SK-N-SH (cell line): ENCODE data around the gene CDC42BPG. TPM values are rescaled to one million over a fixed set of nuclear protein-coding genes. Genes with fewer than 3 reads are reported as not detected.

ENCODE experiments used
- CTCF ChIA-PET: fragments of 300-600, 350-600 bp; formaldehyde crosslinking; extraction: SDS; loops from one replicate; lab custom pipeline; 2021; lab: Yijun Ruan, JAX
- POLR2A ChIA-PET: fragments of 350-600 bp; sonication (Branson Sonifier 250); formaldehyde crosslinking; extraction: SDS; loops from one replicate; lab custom pipeline; 2020; ENCODE audit warnings: antibody characterized with exemption, inconsistent platforms; lab: Yijun Ruan, JAX
- DNase-seq: peaks from one replicate; pipeline ENCODE4 v3.0.0; 2012
- H2AFZ ChIP-seq: fragments of 200-600 bp; sonication (generic); 2 replicates; pipeline ENCODE4 v1.8.1; 2016; ENCODE audit warnings: antibody characterized with exemption, mild to moderate bottlenecking, low read depth
- H3F3A ChIP-seq: fragments of 200-600 bp; sonication (generic); replicated peaks from 2 replicates; pipeline ENCODE3; 2016; ENCODE audit warnings: antibody characterized with exemption, mild to moderate bottlenecking; ENCODE audit not compliant: insufficient read depth
- H3K27ac ChIP-seq, 2 experiments: fragments of 200-500 bp in 1 of 2; fragments of 200-600 bp in 1 of 2; sonication (Bioruptor generic) in 1 of 2; sonication (generic), shearing (Covaris generic) in 1 of 2; 2 replicates each; pipeline versions ENCODE4 v1.5.1 to v1.6.1; 2014 to 2016; ENCODE audit warnings: low read depth in 2 of 2, inconsistent platforms in 1 of 2, low read length in 1 of 2, mild to moderate bottlenecking in 1 of 2, mixed read lengths in 1 of 2
- H3K27me3 ChIP-seq: fragments of 200-600 bp; sonication (generic), shearing (Covaris generic); 2 replicates; pipeline ENCODE4 v1.6.1; 2016; ENCODE audit warnings: mixed run types; ENCODE audit not compliant: insufficient read depth
- H3K36me3 ChIP-seq, 2 experiments: fragments of 200-500 bp in 1 of 2; fragments of 200-600 bp in 1 of 2; sonication (Bioruptor generic) in 1 of 2; sonication (generic) in 1 of 2; replicated peaks in 1 of 2; 2 replicates each; pipeline versions ENCODE3 to v1.5.1; 2014 to 2016; ENCODE audit warnings: low read length in 1 of 2, mild to moderate bottlenecking in 1 of 2; ENCODE audit not compliant: insufficient read depth in 2 of 2, control insufficient read depth in 1 of 2
- H3K4me1 ChIP-seq, 2 experiments: fragments of 200-500 bp in 1 of 2; fragments of 200-600 bp in 1 of 2; sonication (Bioruptor generic) in 1 of 2; sonication (generic), shearing (Covaris generic) in 1 of 2; 2 replicates each; pipeline versions ENCODE4 v1.5.1 to v1.6.1; 2014 to 2016; ENCODE audit warnings: low read depth in 1 of 2, low read length in 1 of 2, mixed run types in 1 of 2; ENCODE audit not compliant: insufficient read depth in 2 of 2, control insufficient read depth in 1 of 2
- H3K4me2 ChIP-seq: fragments of 200-600 bp; sonication (generic), shearing (Covaris generic); 2 replicates; pipeline ENCODE4 v1.6.1; 2017; ENCODE audit warnings: mixed run types
- H3K4me3 ChIP-seq, 2 experiments: fragments of 200-500 bp in 1 of 2; fragments of 200-600 bp in 1 of 2; sonication (Bioruptor generic) in 1 of 2; sonication (generic), shearing (Covaris generic) in 1 of 2; 2 replicates each; pipeline versions ENCODE4 v1.5.1 to v1.8.1; 2014 to 2016; ENCODE audit warnings: low read depth in 2 of 2, inconsistent platforms in 1 of 2, low read length in 1 of 2, mild to moderate bottlenecking in 1 of 2, mixed read lengths in 1 of 2, moderate library complexity in 1 of 2
- H3K79me2 ChIP-seq: fragments of 200-600 bp; sonication (generic); 2 replicates; pipeline ENCODE4 v1.8.1; 2017; ENCODE audit warnings: mild to moderate bottlenecking; ENCODE audit not compliant: insufficient read depth
- H3K9ac ChIP-seq: fragments of 200-600 bp; sonication (generic); 2 replicates; pipeline ENCODE4 v1.6.1; 2017; ENCODE audit warnings: mixed run types
- H3K9me2 ChIP-seq: fragments of 200-600 bp; sonication (generic); 2 replicates; pipeline ENCODE4 v1.6.1; 2017; ENCODE audit warnings: mixed run types
- H3K9me3 ChIP-seq: fragments of 200-600 bp; sonication (generic); 2 replicates; pipeline ENCODE4 v1.6.1; 2017; ENCODE audit warnings: mixed run types, mild to moderate bottlenecking, moderate library complexity
- H4K20me1 ChIP-seq: fragments of 200-600 bp; sonication (generic); 2 replicates; pipeline ENCODE4 v1.6.1; 2017; ENCODE audit warnings: mild to moderate bottlenecking, mixed run types; ENCODE audit not compliant: insufficient read depth
- CHD2 ChIP-seq: fragments of 150-350 bp; IDR thresholded peaks from 2 replicates; pipeline ENCODE4 v1.6.1; 2018; ENCODE audit warnings: low read length; ENCODE audit not compliant: partially characterized antibody
- CTCF ChIP-seq: fragments of 200-600 bp; sonication (generic); IDR thresholded peaks from 2 replicates; pipeline ENCODE4 v1.6.1; 2017; ENCODE audit warnings: antibody characterized with exemption, mild to moderate bottlenecking, moderate library complexity
- ELF1 ChIP-seq: IDR thresholded peaks from 2 replicates; pipeline ENCODE4 v1.4.0; 2012
- EP300 ChIP-seq, 2 experiments: IDR thresholded peaks; 2 replicates each; pipeline versions ENCODE4 v1.4.0 to v1.6.1; 2012; ENCODE audit warnings: borderline replicate concordance in 1 of 2, low read depth in 1 of 2, low read length in 1 of 2
- EZH2phosphoT487 ChIP-seq: fragments of 200-600 bp; sonication (generic); IDR thresholded peaks from 2 replicates; pipeline ENCODE4 v1.6.1; 2017; ENCODE audit warnings: low read depth, mixed run types, mild to moderate bottlenecking, antibody characterized with exemption, moderate library complexity, borderline replicate concordance
- FOXJ3 ChIP-seq: sonication (generic); formaldehyde crosslinking; IDR thresholded peaks from 2 replicates; pipeline ENCODE4 v1.5.1; 2020; ENCODE audit warnings: mild to moderate bottlenecking, missing genetic modification reagents
- FOXM1 ChIP-seq: IDR thresholded peaks from 2 replicates; pipeline ENCODE4 v1.4.0; 2012; ENCODE audit warnings: low read depth, mild to moderate bottlenecking
- GABPA ChIP-seq: IDR thresholded peaks from 2 replicates; pipeline ENCODE4 v1.4.0; 2012; ENCODE audit warnings: low read depth, mild to moderate bottlenecking
- GATA2 ChIP-seq: sonication (generic); formaldehyde crosslinking; IDR thresholded peaks from 2 replicates; pipeline ENCODE4 v1.5.0; 2020; ENCODE audit warnings: mild to moderate bottlenecking, missing genetic modification reagents
- MEF2A ChIP-seq: IDR thresholded peaks from 2 replicates; pipeline ENCODE4 v1.4.0; 2012; ENCODE audit warnings: low read depth, borderline replicate concordance
- NFIC ChIP-seq: IDR thresholded peaks from 2 replicates; pipeline ENCODE4 v1.4.0; 2012; ENCODE audit warnings: borderline replicate concordance
- NRF1 ChIP-seq: IDR thresholded peaks from 2 replicates; pipeline ENCODE4 v1.6.1; 2012; ENCODE audit warnings: low read depth, mild to moderate bottlenecking, low read length
- POLR2AphosphoS5 ChIP-seq: IDR thresholded peaks from 2 replicates; pipeline ENCODE4 v1.6.1; 2012; ENCODE audit warnings: low read depth, low read length
- RCOR1 ChIP-seq: fragments of 150-350 bp; IDR thresholded peaks from 2 replicates; pipeline ENCODE4 v1.6.1; 2017; ENCODE audit warnings: antibody characterized with exemption, low read length
- RFX5 ChIP-seq: IDR thresholded peaks from 2 replicates; pipeline ENCODE4 v1.6.1; 2012; ENCODE audit warnings: mild to moderate bottlenecking, improper control_type of control experiment, low read length
- SMC3 ChIP-seq: IDR thresholded peaks from 2 replicates; pipeline ENCODE4 v1.6.1; 2012; ENCODE audit warnings: low read depth, low read length, improper control_type of control experiment
- USF1 ChIP-seq: IDR thresholded peaks from 2 replicates; pipeline ENCODE4 v1.4.0; 2012; ENCODE audit warnings: low read depth, borderline replicate concordance
- YY1 ChIP-seq: IDR thresholded peaks from 2 replicates; pipeline ENCODE4 v1.4.0; 2012; ENCODE audit warnings: low read depth, mild to moderate bottlenecking
- WGBS: methylation state at CpG from one replicate; pipeline ENCODE4 v1.1.6; 2017; ENCODE audit warnings: low lambda C conversion rate; 5-methylcytosine and 5-hydroxymethylcytosine counted together
- polyA plus RNA-seq, 3 experiments: library from polyadenylated mRNA; depleted of rRNA; stranded (reverse); fragments of >200 nt; gene quantifications; 2 replicates each; pipeline ENCODE4 v1.2.3, GENCODE V29; 2012
- TF ChIP-seq, protein P1 (sequence below): fragments of 150-350 bp; IDR thresholded peaks from 2 replicates; pipeline ENCODE4 v1.6.1; 2017; ENCODE audit warnings: antibody characterized with exemption, low read length, low read depth, borderline replicate concordance
- TF ChIP-seq, protein P2 (sequence below): IDR thresholded peaks from 2 replicates; pipeline ENCODE4 v1.6.1; 2012; ENCODE audit warnings: mild to moderate bottlenecking, low read depth, low read length, moderate library complexity

Gene CDC42BPG, protein sequence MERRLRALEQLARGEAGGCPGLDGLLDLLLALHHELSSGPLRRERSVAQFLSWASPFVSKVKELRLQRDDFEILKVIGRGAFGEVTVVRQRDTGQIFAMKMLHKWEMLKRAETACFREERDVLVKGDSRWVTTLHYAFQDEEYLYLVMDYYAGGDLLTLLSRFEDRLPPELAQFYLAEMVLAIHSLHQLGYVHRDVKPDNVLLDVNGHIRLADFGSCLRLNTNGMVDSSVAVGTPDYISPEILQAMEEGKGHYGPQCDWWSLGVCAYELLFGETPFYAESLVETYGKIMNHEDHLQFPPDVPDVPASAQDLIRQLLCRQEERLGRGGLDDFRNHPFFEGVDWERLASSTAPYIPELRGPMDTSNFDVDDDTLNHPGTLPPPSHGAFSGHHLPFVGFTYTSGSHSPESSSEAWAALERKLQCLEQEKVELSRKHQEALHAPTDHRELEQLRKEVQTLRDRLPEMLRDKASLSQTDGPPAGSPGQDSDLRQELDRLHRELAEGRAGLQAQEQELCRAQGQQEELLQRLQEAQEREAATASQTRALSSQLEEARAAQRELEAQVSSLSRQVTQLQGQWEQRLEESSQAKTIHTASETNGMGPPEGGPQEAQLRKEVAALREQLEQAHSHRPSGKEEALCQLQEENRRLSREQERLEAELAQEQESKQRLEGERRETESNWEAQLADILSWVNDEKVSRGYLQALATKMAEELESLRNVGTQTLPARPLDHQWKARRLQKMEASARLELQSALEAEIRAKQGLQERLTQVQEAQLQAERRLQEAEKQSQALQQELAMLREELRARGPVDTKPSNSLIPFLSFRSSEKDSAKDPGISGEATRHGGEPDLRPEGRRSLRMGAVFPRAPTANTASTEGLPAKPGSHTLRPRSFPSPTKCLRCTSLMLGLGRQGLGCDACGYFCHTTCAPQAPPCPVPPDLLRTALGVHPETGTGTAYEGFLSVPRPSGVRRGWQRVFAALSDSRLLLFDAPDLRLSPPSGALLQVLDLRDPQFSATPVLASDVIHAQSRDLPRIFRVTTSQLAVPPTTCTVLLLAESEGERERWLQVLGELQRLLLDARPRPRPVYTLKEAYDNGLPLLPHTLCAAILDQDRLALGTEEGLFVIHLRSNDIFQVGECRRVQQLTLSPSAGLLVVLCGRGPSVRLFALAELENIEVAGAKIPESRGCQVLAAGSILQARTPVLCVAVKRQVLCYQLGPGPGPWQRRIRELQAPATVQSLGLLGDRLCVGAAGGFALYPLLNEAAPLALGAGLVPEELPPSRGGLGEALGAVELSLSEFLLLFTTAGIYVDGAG (N-terminal part only)
- polyA plus RNA-seq (2012; rRNA removed), result 0.33 and 0.42 TPM in 2 replicates
- 0.15 and 0.25 TPM in 2 replicates for polyA plus RNA-seq (2012; cell fraction: cytosol; rRNA removed)
- 1.00 and 1.3 TPM in 2 replicates for polyA plus RNA-seq (2012; cell fraction: nucleus; rRNA removed)

DNA sequence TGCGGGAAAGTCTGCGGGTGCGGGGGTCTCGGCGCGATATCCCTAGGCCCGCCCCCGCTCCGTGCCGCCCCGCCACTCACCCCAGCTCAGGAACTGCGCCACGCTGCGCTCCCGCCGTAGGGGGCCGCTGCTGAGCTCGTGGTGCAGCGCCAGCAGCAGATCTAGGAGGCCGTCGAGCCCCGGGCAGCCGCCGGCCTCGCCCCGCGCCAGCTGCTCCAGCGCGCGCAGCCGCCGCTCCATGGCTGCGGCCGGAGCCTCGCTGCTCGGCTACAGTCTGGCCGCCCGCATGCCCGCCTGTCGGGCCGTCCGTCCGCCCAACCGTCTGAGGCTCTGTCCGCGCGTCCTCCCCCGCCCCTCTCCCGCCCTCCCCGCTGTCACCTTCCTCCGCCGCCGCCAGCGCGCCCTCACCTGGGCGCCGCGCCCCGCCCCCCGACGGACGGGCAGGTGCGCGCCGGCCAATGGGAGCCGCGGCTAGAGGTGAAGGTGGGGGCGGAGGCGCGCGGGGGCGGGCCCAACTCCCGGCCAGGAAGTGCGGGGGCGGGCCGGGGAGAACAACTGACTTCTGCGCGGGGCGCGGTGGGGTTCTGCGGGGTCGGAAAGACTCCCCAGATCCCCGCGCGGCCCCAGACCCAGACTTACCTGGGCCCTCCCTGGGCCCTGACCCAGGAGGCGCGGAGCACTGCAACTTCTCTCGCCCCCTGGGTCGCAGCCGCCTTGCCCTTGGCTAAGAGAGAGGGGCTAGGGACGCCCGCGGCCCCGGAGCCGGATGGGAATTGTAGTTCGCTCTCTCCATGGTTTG, at the start of gene CDC42BPG:
Gene CDC42BPG (minus strand): TSS at position 324 of the 799 bp plus-strand sequence. CDS start 84 bp downstream, at position 240.
- Histone ChIP-seq H4K20me1 (no peaks in the 10 kb centered on the region), H3K36me3 (no peaks in the 10 kb centered on the region), H2AFZ (peak within 1 kb of the TSS; percentile 51; the same call in 1 of the 2 replicates), H3K27me3 (no peaks in the 10 kb centered on the region), H3K9me2 (no peaks in the 10 kb centered on the region), H3K9me3 (no peaks in the 10 kb centered on the region), H3K4me3 (peak within 1 kb of the TSS in 1 of 2 experiments; percentile 37; a peak in 2 of 4 replicates), H3F3A (peaks cover 15% of the 10 kb centered on the region), H3K4me1 (peaks cover 5 to 7% of the 10 kb centered on the region in 2 experiments; a peak in 2 of 4 replicates), H3K27ac (no peak within 1 kb of the TSS), H3K9ac (no peak within 1 kb of the TSS), H3K79me2 (no peaks in the 10 kb centered on the region), H3K4me2 (peak within 1 kb of the TSS; percentile 57; the same call in 1 of the 2 replicates)
- WGBS, result 22% methylated on average over 17 of the region's 96 CpGs
- CTCF ChIA-PET, result interaction anchor here (1.0 to 12.8 kb wide), 15 partner anchors 9 to 273 kb away, joined by 3 to 530 read pairs (median 5); partner anchors contain the start of genes EHD1, MAP4K2 and ZNHIT2
- peak; percentile 93 for DNase-seq
- POLR2A ChIA-PET, result no interaction called here
- TF ChIP-seq EP300 (IDR thresholded peaks at IDR 0.05; ENCODE audit: borderline replicate concordance in 1 of 2, low read depth in 1 of 2, low read length in 1 of 2) (no peak), FOXJ3 (CRISPR knock-in tag) (no peak), YY1 (no peak), POLR2AphosphoS5 (no peak), RFX5 (no peak), SMC3 (peak; percentile 15; the same call in 1 of the 2 replicates), CHD2 (no peak), MEF2A (no peak), EZH2phosphoT487 (no peak), GATA2 (CRISPR knock-in tag) (no peak), GABPA (no peak), ELF1 (no peak), NFIC (no peak), USF1 (no peak), NRF1 (peak; percentile 44), RCOR1 (no peak), FOXM1 (no peak), CTCF (peak; percentile 56)
- TF ChIP-seq, protein P1, sequence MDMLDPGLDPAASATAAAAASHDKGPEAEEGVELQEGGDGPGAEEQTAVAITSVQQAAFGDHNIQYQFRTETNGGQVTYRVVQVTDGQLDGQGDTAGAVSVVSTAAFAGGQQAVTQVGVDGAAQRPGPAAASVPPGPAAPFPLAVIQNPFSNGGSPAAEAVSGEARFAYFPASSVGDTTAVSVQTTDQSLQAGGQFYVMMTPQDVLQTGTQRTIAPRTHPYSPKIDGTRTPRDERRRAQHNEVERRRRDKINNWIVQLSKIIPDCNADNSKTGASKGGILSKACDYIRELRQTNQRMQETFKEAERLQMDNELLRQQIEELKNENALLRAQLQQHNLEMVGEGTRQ, result no peak
- TF ChIP-seq, protein P2, sequence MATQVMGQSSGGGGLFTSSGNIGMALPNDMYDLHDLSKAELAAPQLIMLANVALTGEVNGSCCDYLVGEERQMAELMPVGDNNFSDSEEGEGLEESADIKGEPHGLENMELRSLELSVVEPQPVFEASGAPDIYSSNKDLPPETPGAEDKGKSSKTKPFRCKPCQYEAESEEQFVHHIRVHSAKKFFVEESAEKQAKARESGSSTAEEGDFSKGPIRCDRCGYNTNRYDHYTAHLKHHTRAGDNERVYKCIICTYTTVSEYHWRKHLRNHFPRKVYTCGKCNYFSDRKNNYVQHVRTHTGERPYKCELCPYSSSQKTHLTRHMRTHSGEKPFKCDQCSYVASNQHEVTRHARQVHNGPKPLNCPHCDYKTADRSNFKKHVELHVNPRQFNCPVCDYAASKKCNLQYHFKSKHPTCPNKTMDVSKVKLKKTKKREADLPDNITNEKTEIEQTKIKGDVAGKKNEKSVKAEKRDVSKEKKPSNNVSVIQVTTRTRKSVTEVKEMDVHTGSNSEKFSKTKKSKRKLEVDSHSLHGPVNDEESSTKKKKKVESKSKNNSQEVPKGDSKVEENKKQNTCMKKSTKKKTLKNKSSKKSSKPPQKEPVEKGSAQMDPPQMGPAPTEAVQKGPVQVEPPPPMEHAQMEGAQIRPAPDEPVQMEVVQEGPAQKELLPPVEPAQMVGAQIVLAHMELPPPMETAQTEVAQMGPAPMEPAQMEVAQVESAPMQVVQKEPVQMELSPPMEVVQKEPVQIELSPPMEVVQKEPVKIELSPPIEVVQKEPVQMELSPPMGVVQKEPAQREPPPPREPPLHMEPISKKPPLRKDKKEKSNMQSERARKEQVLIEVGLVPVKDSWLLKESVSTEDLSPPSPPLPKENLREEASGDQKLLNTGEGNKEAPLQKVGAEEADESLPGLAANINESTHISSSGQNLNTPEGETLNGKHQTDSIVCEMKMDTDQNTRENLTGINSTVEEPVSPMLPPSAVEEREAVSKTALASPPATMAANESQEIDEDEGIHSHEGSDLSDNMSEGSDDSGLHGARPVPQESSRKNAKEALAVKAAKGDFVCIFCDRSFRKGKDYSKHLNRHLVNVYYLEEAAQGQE, result no peak
